GM21528 (cell line): Measurements from ENCODE around the gene LSR.

Experiments
- ATAC-seq: cut with Tn5 transposase; IDR thresholded peaks from one replicate; pipeline ENCODE4 v1.9.1; 2021; ENCODE audit warnings: mild to moderate bottlenecking, moderate library complexity; ENCODE audit not compliant: unreplicated experiment, low FRiP score

LSR gene

GRCh38 chr19:35240327-35240726, 8.5 kb upstream of the LSR start:
- no peak for ATAC-seq

- ATAC-seq, result no peak
These were observed 7.4 kb upstream of the LSR start for GRCh38 chr19:35241417-35241816.

- no peak for ATAC-seq
These were observed 2.2 kb upstream of the LSR start for GRCh38 chr19:35246466-35247092.

- peak; percentile 37 for ATAC-seq
These were observed 1.1 kb upstream of the LSR start for GRCh38 chr19:35247526-35248309.

- ATAC-seq, result no peak
These were observed 495 bp downstream of the LSR start for GRCh38 chr19:35249146-35249847.

GRCh38 chr19:35249848-35250711, 1.3 kb downstream of the LSR start:
- no peak for ATAC-seq

GRCh38 chr19:35251456-35251855, 2.7 kb downstream of the LSR start:
- no peak for ATAC-seq

- ATAC-seq, result no peak
These were observed 4.8 kb downstream of the LSR start for GRCh38 chr19:35253316-35254286.

- ATAC-seq, result no peak
These were observed 5.8 kb downstream of the LSR start for GRCh38 chr19:35254341-35255297.

- ATAC-seq, result no peak
These were observed 7.8 kb downstream of the LSR start for GRCh38 chr19:35256566-35256965.

GRCh38 chr19:35257113-35257461, 8.3 kb downstream of the LSR start:
- ATAC-seq, result no peak

GRCh38 chr19:35260694-35261304, 12.0 kb downstream of the LSR start:
- no peak for ATAC-seq

- ATAC-seq, result no peak
These were observed 12.7 kb downstream of the LSR start for GRCh38 chr19:35261356-35262100.

- ATAC-seq, result no peak
These were observed 13.4 kb downstream of the LSR start for GRCh38 chr19:35262101-35262761.

GRCh38 chr19:35264268-35265125, 15.7 kb downstream of the LSR start:
- no peak for ATAC-seq
